Mesenchymal stem cell (in vitro differentiated cells and primary cell): ENCODE data around the gene PIBF1.
"Not testable (repeated sequence)": the region's sequence is repeated elsewhere in the genome, so short reads cannot be mapped to it uniquely, and the experiment has no call there.

Experiments
- DNase-seq: peaks from one replicate; pipeline ENCODE4 v3.0.0-alpha.2; 2013
- H2AFZ ChIP-seq: one replicate; pipeline ENCODE4 v1.6.1; 2013; ENCODE audit warnings: low read depth, mild to moderate bottlenecking, control low read depth, inconsistent platforms, low read length, moderate library complexity
- H2AK5ac ChIP-seq: 2 replicates; pipeline ENCODE4 v1.6.1; 2013; ENCODE audit warnings: low read length, moderate library complexity, mild to moderate bottlenecking, inconsistent platforms; ENCODE audit not compliant: severe bottlenecking
- H2BK120ac ChIP-seq: one replicate; pipeline ENCODE4 v1.6.1; 2013; ENCODE audit warnings: low read depth, mild to moderate bottlenecking, inconsistent platforms, low read length, moderate library complexity
- H2BK12ac ChIP-seq, 2 experiments: one replicate each; pipeline ENCODE4 v1.6.1; 2013; ENCODE audit warnings: inconsistent platforms in 2 of 2, low read length in 2 of 2, mild to moderate bottlenecking in 2 of 2, moderate library complexity in 2 of 2, control low read depth in 1 of 2
- H2BK15ac ChIP-seq: one replicate; pipeline ENCODE4 v1.6.1; 2013; ENCODE audit warnings: mild to moderate bottlenecking, low read depth, inconsistent platforms; ENCODE audit not compliant: poor library complexity, severe bottlenecking
- H2BK5ac ChIP-seq: 2 replicates; pipeline ENCODE4 v1.6.1; 2013; ENCODE audit warnings: low read depth, mild to moderate bottlenecking, low read length, control low read depth, inconsistent platforms; ENCODE audit not compliant: poor library complexity, severe bottlenecking
- H3K14ac ChIP-seq, 2 experiments: one replicate each; pipeline ENCODE4 v1.6.1; 2013; ENCODE audit warnings: inconsistent platforms in 2 of 2, low read length in 2 of 2, control low read depth in 1 of 2, mild to moderate bottlenecking in 1 of 2, moderate library complexity in 1 of 2
- H3K18ac ChIP-seq, 2 experiments: one replicate each; pipeline ENCODE4 v1.6.1; 2013; ENCODE audit warnings: inconsistent platforms in 2 of 2, low read length in 2 of 2, control low read depth in 1 of 2, low read depth in 1 of 2, mild to moderate bottlenecking in 1 of 2
- H3K23ac ChIP-seq, 2 experiments: one replicate each; pipeline ENCODE4 v1.6.1; 2013; ENCODE audit warnings: inconsistent platforms in 2 of 2, low read length in 2 of 2, mild to moderate bottlenecking in 2 of 2, moderate library complexity in 2 of 2, control low read depth in 1 of 2
- H3K27ac ChIP-seq: 2 replicates; pipeline ENCODE4 v1.5.1; 2013; ENCODE audit warnings: mild to moderate bottlenecking, moderate library complexity, low read length, control low read depth, inconsistent platforms; ENCODE audit not compliant: poor library complexity, severe bottlenecking
- H3K27me3 ChIP-seq, 2 experiments: 2 replicates each; pipeline versions ENCODE4 v1.6.1 to v1.7.0; 2013; ENCODE audit warnings: low read length in 2 of 2, mild to moderate bottlenecking in 2 of 2, moderate library complexity in 2 of 2, control low read depth in 1 of 2, inconsistent platforms in 1 of 2; ENCODE audit not compliant: control insufficient read depth in 1 of 2, insufficient read depth in 1 of 2
- H3K36me3 ChIP-seq, 2 experiments: 2 replicates each; pipeline versions ENCODE4 v1.6.1 to v1.7.0; 2013; ENCODE audit warnings: low read length in 2 of 2, control low read depth in 1 of 2, inconsistent platforms in 1 of 2, low read depth in 1 of 2, mild to moderate bottlenecking in 1 of 2; ENCODE audit not compliant: insufficient read depth in 2 of 2, control insufficient read depth in 1 of 2
- H3K4ac ChIP-seq, 2 experiments: one replicate each; pipeline ENCODE4 v1.6.1; 2013; ENCODE audit warnings: inconsistent platforms in 2 of 2, low read length in 2 of 2, mild to moderate bottlenecking in 2 of 2, moderate library complexity in 2 of 2, control low read depth in 1 of 2, low read depth in 1 of 2
- H3K4me1 ChIP-seq: 2 replicates; pipeline ENCODE4 v1.6.1; 2013; ENCODE audit warnings: low read depth, low read length, control low read depth; ENCODE audit not compliant: control insufficient read depth, insufficient read depth
- H3K4me2 ChIP-seq: 2 replicates; pipeline ENCODE4 v1.6.1; 2013; ENCODE audit warnings: low read length, mild to moderate bottlenecking, inconsistent platforms; ENCODE audit not compliant: poor library complexity, severe bottlenecking
- H3K4me3 ChIP-seq, 2 experiments: 2 replicates each; pipeline versions ENCODE4 v1.5.1 to v1.7.0; 2013; ENCODE audit warnings: low read length in 2 of 2, mild to moderate bottlenecking in 2 of 2, control low read depth in 1 of 2, low read depth in 1 of 2; ENCODE audit not compliant: insufficient read depth in 1 of 2
- H3K79me1 ChIP-seq: replicated peaks from 2 replicates; pipeline ENCODE4 v1.6.1; 2013; ENCODE audit warnings: mild to moderate bottlenecking, control low read depth, low read length, inconsistent platforms; ENCODE audit not compliant: poor library complexity, severe bottlenecking
- H3K9ac ChIP-seq: 2 replicates; pipeline ENCODE4 v1.7.0; 2013; ENCODE audit warnings: mild to moderate bottlenecking, low read length, moderate library complexity
- H3K9me3 ChIP-seq: 2 replicates; pipeline ENCODE4 v1.7.0; 2013; ENCODE audit warnings: mild to moderate bottlenecking, low read length; ENCODE audit not compliant: control insufficient read depth
- H4K8ac ChIP-seq: one replicate; pipeline ENCODE4 v1.6.1; 2013; ENCODE audit warnings: inconsistent platforms, mild to moderate bottlenecking, low read length, moderate library complexity
- H4K91ac ChIP-seq: one replicate; pipeline ENCODE4 v1.6.1; 2013; ENCODE audit warnings: mild to moderate bottlenecking, low read length, inconsistent platforms
- WGBS: methylation state at CpG from one replicate; pipeline ENCODE4 v1.1.7; 2013; ENCODE audit warnings: mixed read lengths; 5-methylcytosine and 5-hydroxymethylcytosine counted together

The PIBF1 gene

DNA sequence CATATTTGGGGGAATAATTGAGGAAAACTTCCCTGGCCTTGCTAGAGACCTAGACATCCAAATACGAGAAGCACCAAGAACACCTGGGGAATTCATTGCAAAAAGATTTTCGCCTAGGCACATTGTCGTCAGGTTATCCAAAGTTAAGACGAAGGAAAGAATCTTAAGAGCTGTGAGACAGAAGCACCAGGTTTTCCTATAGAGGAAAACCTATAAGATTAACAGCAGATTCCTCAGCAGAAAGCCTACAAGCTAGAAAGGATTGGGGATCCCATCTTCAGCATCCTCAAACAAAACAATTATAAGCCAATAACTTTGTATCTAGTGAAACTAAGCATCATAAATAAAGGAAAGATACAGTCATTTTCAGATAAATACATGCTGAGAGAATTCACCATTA lies 114.9 kb downstream of the PIBF1 start:
- Histone ChIP-seq H2AK5ac (no peak overlapping the region), H3K27me3 (no peaks in the 10 kb centered on the region), H3K4ac (no peak overlapping the region), H3K9ac (no peak overlapping the region), H2BK12ac (no peak overlapping the region), H3K4me2 (no peak overlapping the region), H3K9me3 (peaks cover 5% of the 10 kb centered on the region), H3K4me1 (no peaks in the 10 kb centered on the region), H3K79me1 (peaks cover 2% of the 10 kb centered on the region), H2AFZ (no peak overlapping the region), H3K18ac (no peak overlapping the region), H3K23ac (no peak overlapping the region), H3K27ac (no peak overlapping the region), H3K36me3 (peaks cover 9 to 31% of the 10 kb centered on the region in 2 experiments), H2BK5ac (no peak overlapping the region), H2BK120ac (no peak overlapping the region), H4K8ac (no peak overlapping the region), H3K14ac (no peak overlapping the region), H2BK15ac (no peak overlapping the region), H3K4me3 (no peak overlapping the region), H4K91ac (no peak overlapping the region)
- over 99% methylated on average over 4 of the region's 4 CpGs for WGBS
- no peak for DNase-seq

DNA sequence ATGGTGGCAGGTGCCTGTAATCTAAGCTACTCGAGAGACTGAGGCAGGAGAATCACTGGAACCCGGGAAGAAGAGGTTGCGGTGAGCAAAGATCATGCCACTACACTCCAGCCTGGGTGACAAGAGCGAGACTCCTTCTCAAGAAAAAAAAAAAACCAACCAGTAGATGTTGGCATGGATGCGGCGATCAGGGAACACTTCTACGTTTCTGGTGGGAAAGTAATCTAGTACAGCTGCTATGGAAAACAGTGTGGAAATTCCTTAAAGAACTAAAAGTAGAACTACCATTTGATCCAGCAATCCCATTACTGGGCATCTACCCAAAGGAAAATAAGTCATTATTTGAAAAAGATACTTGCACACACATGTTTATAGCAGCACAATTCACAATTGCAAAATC lies 119.6 kb downstream of the PIBF1 start:
- not testable (repeated sequence) for H3K14ac ChIP-seq, H4K8ac ChIP-seq, DNase-seq, H2BK12ac ChIP-seq, H2AFZ ChIP-seq, H3K9me3 ChIP-seq, H3K4me2 ChIP-seq, H3K27me3 ChIP-seq, H2BK5ac ChIP-seq, H3K79me1 ChIP-seq, H3K4ac ChIP-seq, H3K9ac ChIP-seq, H3K27ac ChIP-seq, H3K4me1 ChIP-seq, H2AK5ac ChIP-seq, H3K4me3 ChIP-seq, H3K18ac ChIP-seq, H4K91ac ChIP-seq, H2BK15ac ChIP-seq, H3K23ac ChIP-seq, H2BK120ac ChIP-seq
- WGBS, result 98% methylated on average over 4 of the region's 7 CpGs
- H3K36me3 ChIP-seq, result peaks cover 3 to 12% of the 10 kb centered on the region in 2 experiments

DNA sequence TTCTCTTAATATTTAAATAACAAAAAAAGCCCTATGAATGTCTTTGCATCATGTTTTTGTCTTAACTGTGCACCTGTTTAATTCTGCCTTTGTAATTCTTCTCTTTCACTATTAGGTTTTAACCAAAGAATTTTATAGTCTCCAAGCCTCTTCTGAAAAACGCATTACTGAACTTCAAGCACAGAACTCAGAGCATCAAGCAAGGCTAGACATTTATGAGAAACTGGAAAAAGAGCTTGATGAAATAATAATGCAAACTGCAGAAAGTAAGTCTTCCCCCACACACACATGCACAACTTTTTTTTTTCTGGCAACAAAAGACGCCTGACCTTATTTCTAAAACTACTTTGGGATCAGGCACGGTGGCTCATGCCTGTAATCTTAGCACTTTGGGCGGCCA lies 126.5 kb downstream of the PIBF1 start:
- H2BK5ac ChIP-seq, result no peak overlapping the region
- H3K9me3 ChIP-seq, result no peaks in the 10 kb centered on the region
- H3K36me3 ChIP-seq, result peaks cover 6 to 47% of the 10 kb centered on the region in 2 experiments
- H3K27ac ChIP-seq, result no peak overlapping the region
- no peaks in the 10 kb centered on the region for H3K4me1 ChIP-seq
- H2AK5ac ChIP-seq, result no peak overlapping the region
- H3K4me2 ChIP-seq, result no peak overlapping the region
- H2AFZ ChIP-seq, result no peak overlapping the region
- 92% methylated on average over 4 of the region's 4 CpGs for WGBS
- H3K4me3 ChIP-seq, result no peak overlapping the region
- H3K23ac ChIP-seq, result no peak overlapping the region
- no peak overlapping the region for H2BK12ac ChIP-seq
- no peaks in the 10 kb centered on the region for H3K27me3 ChIP-seq
- H3K4ac ChIP-seq, result no peak overlapping the region
- no peak overlapping the region for H2BK120ac ChIP-seq
- peaks cover 3% of the 10 kb centered on the region for H3K79me1 ChIP-seq
- H3K14ac ChIP-seq, result no peak overlapping the region
- no peak overlapping the region for H3K18ac ChIP-seq
- no peak overlapping the region for H4K91ac ChIP-seq
- H2BK15ac ChIP-seq, result no peak overlapping the region
- no peak overlapping the region for H3K9ac ChIP-seq
- DNase-seq, result no peak
- H4K8ac ChIP-seq, result no peak overlapping the region

DNA sequence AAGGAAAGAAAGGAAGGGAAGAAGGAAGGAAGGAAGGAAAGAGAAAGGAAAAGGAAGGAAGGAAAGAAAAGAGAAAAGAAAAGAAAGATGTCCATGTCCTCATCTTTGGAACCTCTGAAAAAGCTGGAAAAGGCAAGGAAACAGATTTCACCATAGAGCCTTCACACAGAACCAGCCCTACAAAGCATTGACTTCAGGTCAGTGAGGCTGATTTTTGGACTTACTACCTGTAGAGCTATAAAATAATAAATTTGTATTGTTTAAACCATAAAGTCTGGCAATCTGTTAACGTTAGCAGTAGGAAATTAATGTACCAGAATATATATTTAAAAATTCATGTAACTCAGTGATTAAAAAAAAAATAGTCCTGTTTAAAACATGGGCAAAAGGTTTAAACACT lies 130.0 kb downstream of the PIBF1 start:
- Histone ChIP-seq H3K18ac (no peak overlapping the region), H3K79me1 (peaks cover 1% of the 10 kb centered on the region), H2BK5ac (no peak overlapping the region), H2BK15ac (no peak overlapping the region), H3K9me3 (no peaks in the 10 kb centered on the region), H2BK12ac (no peak overlapping the region), H4K91ac (no peak overlapping the region), H3K36me3 (peaks cover 3 to 48% of the 10 kb centered on the region in 2 experiments), H3K4me2 (no peak overlapping the region), H3K23ac (no peak overlapping the region), H3K14ac (no peak overlapping the region), H3K27me3 (no peaks in the 10 kb centered on the region), H2BK120ac (no peak overlapping the region), H3K4me3 (no peak overlapping the region), H2AK5ac (no peak overlapping the region), H3K27ac (no peak overlapping the region), H3K4me1 (no peaks in the 10 kb centered on the region), H2AFZ (no peak overlapping the region), H4K8ac (no peak overlapping the region), H3K4ac (no peak overlapping the region), H3K9ac (no peak overlapping the region)
- WGBS, result no CpG with 5 or more reads among the region's 1 CpG
- DNase-seq, result no peak
